Ascending aorta (tissue), 2 donors: ENCODE results near the gene PRSS27. TPM values are rescaled to one million over a fixed set of nuclear protein-coding genes. Genes with fewer than 3 reads are reported as not detected.
"Not testable (repeated sequence)": the region's sequence is repeated elsewhere in the genome, so short reads cannot be mapped to it uniquely, and the experiment has no call there.

Source experiments
- DNase-seq, 2 donors: peaks; one replicate each; pipeline ENCODE4 v3.0.0-alpha.2; 2019; ENCODE audit warnings: low spot score in 2 of 2
- H3K27ac ChIP-seq, 2 donors: fragments of 200-600 bp; sonication (generic); one replicate each; pipeline ENCODE4 v1.5.1; 2016 to 2017; ENCODE audit warnings: mild to moderate bottlenecking in 1 of 2
- H3K27me3 ChIP-seq: fragments of 200-600 bp; sonication (generic); one replicate; pipeline ENCODE4 v1.5.1; 2017
- H3K36me3 ChIP-seq, 2 donors: fragments of 200-600 bp; sonication (generic); one replicate each; pipeline ENCODE4 v1.5.1; 2016
- H3K4me1 ChIP-seq, 2 donors: fragments of 200-600 bp; sonication (generic); one replicate each; pipeline ENCODE4 v1.5.1; 2016 to 2017; ENCODE audit warnings: mild to moderate bottlenecking in 1 of 2
- H3K4me3 ChIP-seq, 2 donors: fragments of 200-600 bp; sonication (generic); one replicate each; pipeline ENCODE4 v1.5.1; 2016 to 2017; ENCODE audit warnings: mild to moderate bottlenecking in 1 of 2
- H3K9me3 ChIP-seq, 2 donors: fragments of 200-600 bp; sonication (generic); one replicate each; pipeline ENCODE4 v1.5.1; 2016
- CTCF ChIP-seq, 3 experiments: fragments of 200-600 bp in 2 of 3; fragments of 450-650 bp in 1 of 3; sonication (generic) in 2 of 3; IDR thresholded peaks; one replicate each; pipeline ENCODE4 v1.5.1; 2016 to 2019; ENCODE audit warnings: antibody characterized with exemption in 3 of 3, mild to moderate bottlenecking in 1 of 3, moderate library complexity in 1 of 3
- intact Hi-C: fragments of 100-400 bp; cut with DNase I; formaldehyde crosslinking; loops from one replicate; pipeline ENCODE4 v1.15.1; 2023
- total RNA-seq: library from RNA; depleted of rRNA; stranded (reverse); fragments of >200 nt; gene quantifications from one replicate; pipeline ENCODE4 v1.1.0, GENCODE V29; 2016

PRSS27 gene
- total RNA-seq, 1 donor from 2014 or later: not detected

DNA sequence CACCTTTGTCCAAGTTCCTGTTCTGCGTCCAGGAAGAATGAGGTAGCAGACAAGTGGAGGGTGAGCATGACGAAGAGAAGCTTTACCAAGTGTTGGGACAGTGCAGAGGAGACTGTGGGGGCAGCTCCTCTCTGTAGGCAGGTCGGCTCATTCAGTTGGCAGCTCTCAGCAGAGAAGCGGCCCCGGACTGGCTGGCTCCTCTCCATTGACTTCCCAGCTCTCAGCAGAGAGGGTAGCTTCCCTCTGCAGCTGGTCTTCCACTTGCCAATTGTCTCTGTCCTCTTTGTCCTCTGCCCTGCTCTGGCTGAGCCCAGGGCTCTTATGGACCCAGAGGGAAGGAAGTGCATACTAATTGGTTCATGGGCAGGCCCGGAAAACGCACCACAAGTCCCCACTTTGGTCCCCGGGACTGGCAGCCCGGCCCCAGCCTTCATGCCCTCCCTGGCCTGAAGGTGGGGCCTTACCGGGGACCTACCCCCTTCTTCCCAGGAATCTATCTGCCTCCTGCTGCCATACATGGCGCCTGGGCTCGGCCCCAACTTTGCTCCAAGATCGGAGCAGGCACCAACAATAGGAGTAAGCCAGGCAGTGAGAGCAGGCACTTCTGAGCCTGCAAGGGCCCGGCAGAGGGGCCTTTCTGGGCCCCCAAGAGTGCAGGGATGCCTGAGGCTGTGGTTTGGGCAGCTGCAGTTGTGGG, 27.6 kb downstream of the PRSS27 start:
- TF ChIP-seq CTCF (IDR thresholded peaks at IDR 0.05): no peak
- no peaks in the 10 kb centered on the region for H3K9me3 ChIP-seq
- H3K27ac ChIP-seq: no peak overlapping the region
- no peaks in the 10 kb centered on the region for H3K27me3 ChIP-seq
- intact Hi-C loops: no loop called here
- H3K4me1 ChIP-seq: peaks cover 0 to 2% of the 10 kb centered on the region in 2 donors
- no peak overlapping the region for H3K4me3 ChIP-seq
- peaks cover 12 to 13% of the 10 kb centered on the region in 2 donors for H3K36me3 ChIP-seq
- DNase-seq: no peak

DNA sequence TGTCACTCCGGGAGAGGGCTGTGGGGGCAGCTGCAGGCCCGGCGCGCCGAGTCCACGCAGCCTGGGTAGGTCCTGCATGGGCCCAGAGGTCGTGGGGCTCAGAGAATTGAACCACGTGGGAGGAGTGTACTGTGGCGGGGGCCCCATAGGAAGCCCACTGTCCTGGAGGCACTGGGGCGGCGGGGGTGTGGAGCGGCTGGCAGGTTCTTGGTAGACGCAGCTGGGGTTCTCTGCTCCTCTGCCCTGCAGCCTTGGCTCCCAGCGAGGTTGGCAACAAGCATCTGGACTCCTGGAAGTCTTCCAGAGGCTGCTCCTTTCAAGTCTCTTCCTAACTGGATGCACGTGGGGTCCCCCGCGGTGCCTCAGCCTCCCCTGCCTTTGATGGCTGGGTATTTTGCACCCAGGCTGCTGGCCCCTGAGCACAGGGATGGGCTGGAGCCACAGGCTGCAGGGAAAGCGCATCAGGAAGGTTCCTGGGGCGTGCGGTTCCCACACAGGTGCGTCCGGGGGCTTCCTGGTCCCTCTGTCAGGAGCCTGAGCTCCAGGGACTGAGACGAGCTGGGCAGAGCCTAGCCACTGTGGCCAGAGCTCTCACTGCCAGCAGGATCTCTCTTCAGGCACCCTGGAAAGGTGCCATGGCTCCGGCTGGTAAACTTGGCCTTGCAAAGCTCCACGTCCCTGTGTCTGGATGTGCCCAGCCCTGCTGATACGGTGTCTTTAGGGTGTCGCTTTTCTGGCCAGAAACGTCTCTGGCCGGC, 28.4 kb downstream of the PRSS27 start:
- Histone ChIP-seq H3K4me3 (no peak overlapping the region), H3K36me3 (peaks cover 5% of the 10 kb centered on the region in 2 donors), H3K4me1 (peaks cover 0 to 3% of the 10 kb centered on the region in 2 donors), H3K27me3 (no peaks in the 10 kb centered on the region), H3K9me3 (no peaks in the 10 kb centered on the region), H3K27ac (no peak overlapping the region)
- no peak for TF ChIP-seq CTCF (IDR thresholded peaks at IDR 0.05)
- DNase-seq: no peak
- intact Hi-C loops: no loop called here

DNA sequence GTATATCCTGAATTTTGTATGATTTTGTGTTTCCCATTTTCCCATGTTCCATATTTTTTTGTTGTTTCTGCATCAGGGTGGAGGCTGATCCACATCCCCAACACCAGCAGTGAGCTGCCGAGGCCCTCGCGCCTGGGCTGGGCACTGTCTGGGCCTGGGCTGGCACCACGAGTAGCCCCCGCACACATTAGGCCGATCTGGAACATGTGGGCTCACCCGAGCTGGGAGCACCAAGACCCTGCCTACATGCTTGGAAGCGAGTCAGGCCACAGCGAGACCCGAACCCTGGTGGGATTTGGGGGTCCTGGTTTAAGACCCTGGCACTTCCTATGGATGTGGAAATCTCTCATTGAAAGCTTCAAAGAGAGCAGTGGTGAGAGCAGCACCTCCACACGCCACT, 29.2 kb downstream of the PRSS27 start:
- peaks cover 3 to 4% of the 10 kb centered on the region in 2 donors for H3K36me3 ChIP-seq
- DNase-seq: no peak
- H3K4me3 ChIP-seq: no peak overlapping the region
- peaks cover 0 to 3% of the 10 kb centered on the region in 2 donors for H3K4me1 ChIP-seq
- H3K9me3 ChIP-seq: no peaks in the 10 kb centered on the region
- H3K27ac ChIP-seq: no peak overlapping the region
- H3K27me3 ChIP-seq: no peaks in the 10 kb centered on the region
- intact Hi-C loops: no loop called here
- no peak for TF ChIP-seq CTCF (IDR thresholded peaks at IDR 0.05)

DNA sequence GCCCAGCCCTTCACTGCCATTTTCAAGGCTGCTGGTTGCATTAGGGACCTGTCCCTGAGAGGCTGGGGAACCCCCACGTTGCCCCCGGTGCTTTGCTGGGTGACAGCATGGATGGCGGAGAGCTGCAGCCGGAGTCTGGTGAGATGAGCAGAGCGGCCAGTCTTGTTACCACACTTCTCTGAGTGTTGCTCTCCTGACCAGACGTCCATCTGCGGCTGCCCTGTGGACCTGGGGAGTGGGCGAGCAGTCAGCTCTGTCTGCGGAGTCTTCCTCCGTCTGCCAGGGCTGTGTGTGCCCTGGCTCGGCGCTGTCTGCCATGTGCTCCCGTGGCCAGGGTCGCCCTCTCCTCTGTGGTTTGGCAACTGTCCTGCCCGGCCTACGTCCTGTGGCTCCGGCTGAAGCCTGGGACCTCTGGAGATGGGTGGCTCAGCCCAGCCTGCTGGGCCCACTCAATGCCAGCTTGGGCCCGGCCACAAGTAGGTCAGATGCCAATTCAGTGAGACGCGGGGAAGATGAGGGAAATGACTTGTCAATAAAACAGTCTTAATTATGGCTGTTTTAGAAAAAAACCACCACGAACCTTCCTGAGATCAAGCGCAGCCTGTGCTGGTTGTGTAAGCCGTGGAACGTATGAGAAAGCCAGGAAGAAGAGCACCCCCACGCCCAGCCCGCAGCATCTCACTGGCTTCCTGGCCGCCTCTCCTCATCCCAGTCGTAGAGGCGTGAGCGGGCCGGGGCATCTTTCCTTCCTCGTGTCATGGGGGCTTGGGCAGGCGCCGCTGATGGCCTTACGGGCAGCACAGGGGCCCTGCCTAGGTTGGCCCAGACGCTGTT, 29.8 kb downstream of the PRSS27 start:
- Histone ChIP-seq H3K36me3 (peaks cover 3 to 4% of the 10 kb centered on the region in 2 donors), H3K27me3 (no peaks in the 10 kb centered on the region), H3K4me1 (peaks cover 0 to 3% of the 10 kb centered on the region in 2 donors), H3K27ac (no peak overlapping the region), H3K4me3 (no peak overlapping the region), H3K9me3 (no peaks in the 10 kb centered on the region)
- no peak for TF ChIP-seq CTCF (IDR thresholded peaks at IDR 0.05)
- intact Hi-C loops: no loop called here
- DNase-seq: no peak

GRCh38 chr16:2689422-2689821, 30.6 kb downstream of the PRSS27 start:
- H3K36me3 ChIP-seq, H3K27me3 ChIP-seq, H3K4me1 ChIP-seq, H3K9me3 ChIP-seq, H3K4me3 ChIP-seq, intact Hi-C loops, DNase-seq, H3K27ac ChIP-seq: not testable (repeated sequence)
